ENCODE measurements around the gene B3GNT2.
"Not testable (repeated sequence)": the region's sequence is repeated elsewhere in the genome, so short reads cannot be mapped to it uniquely, and the experiment has no call there.

The B3GNT2 gene

DNA sequence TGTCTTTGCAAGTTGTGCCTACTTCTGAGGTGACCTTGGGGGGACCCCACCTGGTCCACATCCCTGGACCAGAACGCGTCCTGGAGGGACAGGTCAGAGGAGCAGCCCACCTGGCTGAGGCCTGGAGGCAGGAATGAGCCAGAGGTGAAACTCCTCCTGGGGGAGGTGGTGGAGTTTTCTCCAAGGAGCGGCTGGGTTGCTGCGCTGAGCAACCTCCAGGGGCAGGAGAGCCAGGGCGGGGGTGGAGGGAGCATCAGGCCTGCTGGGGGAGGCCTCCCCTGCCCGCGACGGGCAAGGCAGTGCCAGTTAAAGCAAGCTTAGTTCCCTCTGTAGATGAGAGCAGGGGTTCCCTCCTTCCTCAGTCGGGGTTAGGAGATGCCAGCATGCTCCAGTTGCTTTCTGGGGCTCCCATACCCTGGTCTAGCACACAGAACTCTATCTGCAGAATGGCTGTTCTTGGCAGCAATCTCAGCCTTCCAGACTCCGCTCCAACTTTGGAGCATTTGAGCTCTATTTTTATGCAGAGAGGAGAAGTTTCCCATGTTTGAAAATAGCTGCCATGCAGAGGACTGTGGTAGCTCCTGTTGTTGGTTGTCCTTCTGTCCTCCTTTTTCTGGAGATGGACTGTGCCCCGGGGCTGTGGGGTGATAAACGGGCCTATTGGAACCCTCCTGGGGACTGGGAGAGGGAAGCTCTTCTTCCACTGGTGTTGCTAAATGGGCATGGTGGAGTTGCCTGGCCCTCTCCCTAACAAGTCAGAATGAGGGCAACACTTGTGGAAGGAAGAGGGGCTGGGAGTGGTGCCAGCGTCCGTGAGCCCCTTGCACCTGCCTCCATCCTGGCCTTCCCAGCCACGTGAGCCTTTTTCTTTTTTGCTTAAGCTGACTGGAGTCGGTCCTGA lies 39.1 kb downstream of the B3GNT2 start:
- no peak for DNase-seq (ENCODE audit: low read depth in 1 of 2, low spot score in 1 of 2)

DNA sequence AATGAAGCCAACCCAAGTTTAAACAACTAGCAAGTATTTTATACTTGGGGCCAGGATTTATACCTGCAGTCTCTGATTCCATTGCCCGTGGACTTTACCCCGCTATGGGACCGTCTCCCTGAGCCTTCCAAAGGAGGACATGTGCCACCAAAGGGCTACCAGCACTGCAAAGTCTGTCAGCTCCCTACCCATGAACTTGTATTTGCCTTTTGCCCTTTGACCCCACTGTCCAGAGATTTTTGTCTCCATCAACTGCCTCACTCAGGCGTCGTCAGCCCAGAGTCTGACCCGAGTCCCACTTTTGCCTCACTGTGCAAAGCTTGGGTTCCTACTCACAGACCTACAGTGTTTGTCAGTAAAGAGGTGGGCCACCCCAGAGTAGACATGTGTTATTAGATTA lies 40.6 kb downstream of the B3GNT2 start:
- DNase-seq (ENCODE audit: low read depth in 1 of 2, low spot score in 1 of 2) = no peak

DNA sequence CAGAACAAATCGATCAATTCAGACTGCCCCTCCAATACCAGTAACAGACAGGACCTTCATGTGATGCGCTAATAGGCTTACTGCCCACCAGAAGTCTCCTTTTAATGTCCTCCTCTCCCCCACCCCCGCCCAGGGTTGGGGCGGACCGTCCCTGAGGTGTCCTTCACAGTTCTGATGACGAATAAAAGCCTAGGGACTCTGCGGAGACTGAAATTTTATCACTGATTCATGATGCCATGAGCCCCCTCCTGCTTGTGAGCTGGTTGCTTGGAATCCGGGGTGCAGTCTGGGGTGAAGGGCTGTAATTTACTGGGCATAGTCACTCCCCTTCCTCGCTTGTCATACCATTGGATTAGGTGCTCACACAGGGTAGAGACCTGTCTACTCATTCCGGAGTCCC lies 42.3 kb downstream of the B3GNT2 start:
- DNase-seq (ENCODE audit: low read depth in 1 of 2, low spot score in 1 of 2) = no peak

DNA sequence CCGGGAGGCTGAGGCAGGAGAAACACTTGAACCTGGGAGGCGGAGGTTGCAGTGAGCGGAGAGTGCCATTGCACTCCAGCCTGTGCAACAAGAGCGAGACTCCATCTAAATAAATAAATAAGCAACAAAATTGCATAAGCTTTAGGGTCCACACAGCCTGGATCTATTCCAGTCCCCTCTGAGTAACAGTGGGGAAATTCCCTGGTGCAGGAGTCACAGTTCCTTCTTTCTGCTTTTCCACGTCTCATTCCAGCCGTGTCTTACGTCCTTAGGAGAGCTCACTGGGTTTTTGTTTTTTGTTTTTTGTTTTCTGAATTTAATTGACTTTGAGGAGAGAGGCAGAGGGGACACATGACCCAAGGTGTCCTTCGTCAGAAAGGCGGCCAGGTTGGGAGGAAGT lies 44.6 kb downstream of the B3GNT2 start:
- DNase-seq (ENCODE audit: low read depth in 1 of 2, low spot score in 1 of 2) = no peak

GRCh38 chr2:62243983-62244382 lies 48.1 kb downstream of the B3GNT2 start:
- no peak for DNase-seq (ENCODE audit: low read depth in 1 of 2, low spot score in 1 of 2)

GRCh38 chr2:62248226-62248625 lies 52.3 kb downstream of the B3GNT2 start:
- DNase-seq (ENCODE audit: low read depth in 1 of 2, low spot score in 1 of 2) = no peak

- DNase-seq (ENCODE audit: low read depth in 1 of 2, low spot score in 1 of 2) = no peak
These were observed 54.3 kb downstream of the B3GNT2 start for GRCh38 chr2:62250239-62250638.

GRCh38 chr2:62254424-62255266 lies 58.7 kb downstream of the B3GNT2 start:
- DNase-seq (ENCODE audit: low read depth in 1 of 2, low spot score in 1 of 2) = no peak

GRCh38 chr2:62257466-62257865 lies 61.6 kb downstream of the B3GNT2 start:
- no peak for DNase-seq (ENCODE audit: low read depth in 1 of 2, low spot score in 1 of 2)

DNA sequence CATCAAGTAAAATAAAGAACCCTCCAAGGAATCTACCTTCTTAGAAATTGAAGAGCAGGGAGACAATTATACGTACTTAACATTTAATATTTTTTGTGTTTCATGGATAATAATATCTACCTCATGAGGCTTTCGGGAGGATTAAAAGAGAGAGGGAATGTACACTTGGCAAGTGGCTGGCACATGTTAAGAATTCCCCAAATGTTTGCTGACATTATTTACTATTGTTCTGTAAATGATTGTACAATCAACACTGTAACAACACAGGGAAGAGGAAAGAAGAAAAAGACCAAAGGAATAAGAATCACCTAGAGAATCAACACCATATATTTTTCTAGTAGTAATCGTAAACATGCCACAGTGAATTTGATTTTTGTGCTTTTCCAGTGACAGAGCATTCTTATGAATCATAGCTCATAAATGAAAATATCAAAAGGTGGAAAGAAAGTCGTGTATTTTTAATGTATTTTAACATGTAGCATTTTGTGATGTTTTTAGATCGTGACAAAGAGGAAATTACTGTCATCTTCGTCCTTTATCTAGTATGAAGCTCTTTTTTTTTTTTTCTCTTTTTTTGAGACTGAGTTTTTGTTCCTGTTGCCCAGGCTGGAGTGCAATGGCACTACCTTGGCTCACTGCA lies 67.3 kb downstream of the B3GNT2 start:
- DNase-seq (ENCODE audit: low read depth in 1 of 2, low spot score in 1 of 2) = no peak

DNA sequence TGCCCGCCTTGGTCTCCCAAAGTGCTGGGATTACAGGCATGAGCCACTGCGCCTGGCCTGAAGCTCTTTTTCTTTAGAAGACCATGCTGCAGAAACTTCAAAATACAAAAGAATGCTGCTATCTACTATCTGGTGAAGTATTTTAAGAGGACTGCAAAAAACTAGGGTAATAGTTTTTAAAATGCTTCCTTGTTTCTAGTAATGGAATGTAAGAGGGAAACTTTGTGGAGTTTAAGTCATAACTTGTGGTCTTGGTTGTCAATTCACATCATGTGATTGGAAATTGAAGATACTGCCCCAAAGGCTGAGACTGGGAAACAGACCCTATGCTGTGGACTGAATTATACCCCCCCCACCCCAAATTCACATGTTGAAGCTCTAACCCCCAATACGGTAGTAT lies 68.3 kb downstream of the B3GNT2 start:
- DNase-seq (ENCODE audit: low read depth in 1 of 2, low spot score in 1 of 2) = no peak

GRCh38 chr2:62265106-62265505 lies 69.2 kb downstream of the B3GNT2 start:
- DNase-seq (ENCODE audit: low read depth in 1 of 2, low spot score in 1 of 2) = no peak

DNA sequence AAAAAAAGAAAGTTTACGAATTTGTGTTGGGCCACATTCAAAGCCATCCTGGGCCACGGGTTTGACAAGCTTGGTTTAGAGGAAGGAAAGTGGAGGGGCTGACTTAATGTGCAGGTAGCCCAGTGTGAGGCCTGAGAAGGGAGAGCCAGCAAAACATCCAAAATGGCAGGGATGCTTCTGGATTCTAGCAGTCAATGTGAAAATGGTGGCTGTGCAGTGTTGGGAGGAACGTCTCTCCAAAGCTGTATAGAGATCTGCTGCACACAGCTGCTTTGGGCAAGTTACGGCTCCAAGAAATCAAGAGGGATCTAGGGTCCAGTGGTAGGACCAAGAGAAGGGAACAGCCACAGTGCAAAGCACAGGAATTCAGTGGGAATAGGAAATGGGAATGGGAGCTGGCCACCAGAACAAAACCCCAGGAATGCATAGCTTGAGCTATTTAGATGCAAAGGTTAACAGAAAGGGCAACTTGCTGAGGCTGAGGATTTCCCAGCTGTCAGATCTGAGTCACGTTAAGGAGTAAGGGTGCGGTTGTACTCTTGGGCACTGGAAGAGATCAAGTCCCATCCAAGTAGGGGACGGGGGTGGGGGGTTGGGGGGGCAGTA lies 70.6 kb downstream of the B3GNT2 start:
- no peak for DNase-seq (ENCODE audit: low read depth in 1 of 2, low spot score in 1 of 2)

DNA sequence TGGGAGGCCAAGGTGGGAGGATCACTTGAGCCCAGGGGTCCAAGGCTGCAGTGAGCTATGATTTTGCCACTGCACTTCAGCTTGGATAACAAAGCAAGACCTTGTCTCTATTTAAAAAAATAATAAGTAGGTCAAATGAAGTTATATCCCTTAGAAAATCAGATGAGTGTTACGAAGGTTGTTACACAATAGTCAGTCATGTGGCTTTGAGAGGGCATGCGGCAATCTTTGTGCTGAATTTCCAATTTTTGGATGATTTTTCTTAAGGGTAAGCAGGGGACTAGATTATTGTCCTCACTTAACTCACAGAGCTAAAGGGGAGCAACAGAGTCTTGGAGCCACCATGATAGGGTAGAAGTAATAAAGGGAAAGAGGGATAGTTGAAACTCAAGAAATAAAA lies 71.8 kb downstream of the B3GNT2 start:
- no peak for DNase-seq (ENCODE audit: low read depth in 1 of 2, low spot score in 1 of 2)

- DNase-seq (ENCODE audit: low read depth in 1 of 2, low spot score in 1 of 2) = not testable (repeated sequence)
These were observed 72.8 kb downstream of the B3GNT2 start for GRCh38 chr2:62268681-62269188.

GRCh38 chr2:62270728-62271127 lies 74.8 kb downstream of the B3GNT2 start:
- no peak for DNase-seq (ENCODE audit: low read depth in 1 of 2, low spot score in 1 of 2)

Data from activated T-helper 1 cell treated with anti-CD3 and anti-CD28 coated beads, Interleukin-2, amount 50 U/mL, for 16 hours (primary cell).